OCI-LY7 (cell line): ENCODE measurements around the gene TCEAL7. TPM values are rescaled to one million over a fixed set of nuclear protein-coding genes. Genes with fewer than 3 reads are reported as not detected.
"Not testable (repeated sequence)": the region's sequence is repeated elsewhere in the genome, so short reads cannot be mapped to it uniquely, and the experiment has no call there.

Experiments
- BruUV-seq: library from RNA; stranded (reverse); fragments of 400-500 nt; replicated peaks from 2 replicates; lab custom pipeline; 2021; lab: Mats Ljungman, UMichigan
- CTCF ChIA-PET: fragments of 300-600 bp; sonication (Branson Sonifier 250); formaldehyde crosslinking; loops from one replicate; lab custom pipeline; 2022; ENCODE audit warnings: antibody characterized with exemption; ENCODE audit not compliant: unreplicated experiment; lab: Charles Lee
- POLR2A ChIA-PET: fragments of 300-600 bp; sonication (Branson Sonifier 250); formaldehyde crosslinking; loops from one replicate; lab custom pipeline; 2022; ENCODE audit warnings: antibody characterized with exemption; lab: Charles Lee
- DNase-seq: peaks from one replicate; pipeline ENCODE4 v3.0.0-alpha.2; 2015; ENCODE audit warnings: low spot score
- H2AFZ ChIP-seq: fragments of 200-600 bp; sonication (generic), shearing (Covaris generic); 2 replicates; pipeline ENCODE4 v1.6.1; 2014; ENCODE audit warnings: mild to moderate bottlenecking, antibody characterized with exemption, low read length, moderate library complexity
- H3K27ac ChIP-seq: fragments of 200-600 bp; sonication (generic); 2 replicates; pipeline ENCODE4 v1.5.1; 2014; ENCODE audit warnings: mixed run types, low read depth, mild to moderate bottlenecking, moderate library complexity, low read length, inconsistent platforms; ENCODE audit not compliant: poor library complexity, severe bottlenecking
- H3K36me3 ChIP-seq: fragments of 200-600 bp; sonication (generic); 2 replicates; pipeline ENCODE4 v1.6.1; 2014; ENCODE audit warnings: mild to moderate bottlenecking, antibody characterized with exemption, low read length, moderate library complexity, mixed read lengths; ENCODE audit not compliant: insufficient read depth
- H3K4me1 ChIP-seq: fragments of 200-600 bp; sonication (generic); 2 replicates; pipeline ENCODE4 v1.5.1; 2014; ENCODE audit warnings: mild to moderate bottlenecking, low read length; ENCODE audit not compliant: insufficient read depth, poor library complexity, severe bottlenecking
- H3K4me2 ChIP-seq: fragments of 200-600 bp; sonication (generic); 2 replicates; pipeline ENCODE4 v1.6.1; 2014; ENCODE audit warnings: mild to moderate bottlenecking, low read length
- H3K4me3 ChIP-seq: fragments of 200-600 bp; sonication (generic); 2 replicates; pipeline ENCODE4 v1.5.1; 2014; ENCODE audit warnings: mild to moderate bottlenecking, low read depth, low read length; ENCODE audit not compliant: poor library complexity, severe bottlenecking
- H3K79me2 ChIP-seq: fragments of 200-600 bp; sonication (generic); 2 replicates; pipeline ENCODE4 v1.6.1; 2016; ENCODE audit warnings: low read depth, mild to moderate bottlenecking, low read length, moderate library complexity, mixed read lengths; ENCODE audit not compliant: insufficient read depth
- H3K9me2 ChIP-seq: fragments of 200-600 bp; sonication (generic); 2 replicates; pipeline ENCODE4 v1.6.1; 2016; ENCODE audit warnings: mild to moderate bottlenecking, low read length, mixed read lengths; ENCODE audit not compliant: insufficient read depth
- H3K9me3 ChIP-seq: fragments of 200-600 bp; sonication (generic); 2 replicates; pipeline ENCODE4 v1.6.1; 2014; ENCODE audit warnings: mild to moderate bottlenecking, mixed run types, low read length, mixed read lengths
- H4K20me1 ChIP-seq: fragments of 200-600 bp; sonication (generic); 2 replicates; pipeline ENCODE4 v1.6.1; 2014; ENCODE audit warnings: mild to moderate bottlenecking, antibody characterized with exemption, low read length, moderate library complexity, mixed read lengths; ENCODE audit not compliant: insufficient read depth
- EZH2phosphoT487 ChIP-seq: fragments of 200-600 bp; sonication (generic); IDR thresholded peaks from 2 replicates; pipeline ENCODE4 v1.6.1; 2018; ENCODE audit warnings: low read depth, borderline replicate concordance, mild to moderate bottlenecking, mixed run types, antibody characterized with exemption, low read length, moderate library complexity, mixed read lengths
- intact Hi-C: fragments of 100-400 bp; cut with micrococcal nuclease; formaldehyde crosslinking; loops from one replicate; pipeline ENCODE4 v1.10.0; 2022; ENCODE audit not compliant: unreplicated experiment
- total RNA-seq, 2 experiments: library from RNA; depleted of rRNA in 1 of 2; stranded (reverse); fragments of >200 nt in 1 of 2; shearing (Covaris generic) in 1 of 2; gene quantifications; 2 replicates each; pipeline ENCODE4 v1.2.3, GENCODE V29; 2014 to 2022
- TF ChIP-seq, protein P1 (sequence below): fragments of 200-600 bp; sonication (generic); conservative IDR thresholded peaks from 2 replicates; pipeline ENCODE4 v1.5.1; 2014; ENCODE audit warnings: mild to moderate bottlenecking, antibody characterized with exemption, low read length, moderate library complexity, mixed read lengths

Gene TCEAL7
- total RNA-seq, 2 experiments from 2014 or later = not detected

DNA sequence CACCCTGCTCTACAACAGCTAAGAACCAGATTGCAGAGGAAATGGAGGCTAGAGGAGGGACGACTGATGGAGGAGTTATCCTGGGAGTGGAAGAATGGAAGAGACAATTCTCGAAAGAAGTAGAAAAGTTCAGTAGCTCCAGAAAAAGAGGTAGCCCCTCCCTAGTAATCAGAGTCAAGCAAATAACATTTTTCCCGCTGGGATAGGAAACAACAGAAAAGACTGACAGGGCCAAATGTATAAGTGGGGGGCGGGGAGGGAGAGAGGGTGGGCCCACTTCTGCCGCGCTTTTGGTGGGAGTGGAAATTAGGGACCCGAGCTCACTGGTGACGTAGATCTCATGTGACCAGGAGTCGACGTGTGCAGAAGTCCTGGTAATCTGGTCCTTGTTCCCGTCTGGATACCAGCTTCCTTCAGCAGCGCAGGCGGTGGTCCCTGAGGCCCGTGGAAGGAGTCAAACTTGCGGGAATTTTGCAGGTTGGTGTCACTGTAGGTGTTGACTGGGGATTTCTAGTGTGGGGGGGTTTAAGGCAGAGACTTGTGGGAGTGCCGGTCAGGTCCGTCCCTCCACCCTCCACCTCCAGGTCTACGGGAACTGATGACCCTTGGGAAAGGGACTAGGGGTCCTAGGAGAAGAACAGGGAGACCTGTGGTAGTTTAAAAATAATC lies 26.2 kb downstream of the TCEAL7 start, which contains the start of gene TCEAL9:
TCEAL9 (plus strand) TSS at position 377 of the 669 bp plus-strand sequence. CDS start 1,179 bp downstream, outside the sequence.
- peak within 1 kb of the TSS; percentile 76 for H2AFZ ChIP-seq
- CTCF ChIA-PET = no interaction called here
- intact Hi-C loops = no loop called here
- DNase-seq = peak; percentile 5
- H3K4me3 ChIP-seq = peak within 1 kb of the TSS; percentile 67
- H3K9me2 ChIP-seq = no peaks in the 10 kb centered on the region
- POLR2A ChIA-PET = interaction anchor here (0.5 kb wide), 1 partner anchor 133 kb away, joined by 3 read pairs; no protein-coding TSS in a partner anchor
- no peaks in the 10 kb centered on the region for H3K79me2 ChIP-seq
- BruUV-seq = no TSS peak
- H3K4me2 ChIP-seq = peak within 1 kb of the TSS; percentile 54
- no peaks in the 10 kb centered on the region for H4K20me1 ChIP-seq
- no peaks in the 10 kb centered on the region for H3K4me1 ChIP-seq
- H3K27ac ChIP-seq = no peak within 1 kb of the TSS
- H3K36me3 ChIP-seq = no peaks in the 10 kb centered on the region
- no peak for TF ChIP-seq EZH2phosphoT487
- TF ChIP-seq, protein P1, sequence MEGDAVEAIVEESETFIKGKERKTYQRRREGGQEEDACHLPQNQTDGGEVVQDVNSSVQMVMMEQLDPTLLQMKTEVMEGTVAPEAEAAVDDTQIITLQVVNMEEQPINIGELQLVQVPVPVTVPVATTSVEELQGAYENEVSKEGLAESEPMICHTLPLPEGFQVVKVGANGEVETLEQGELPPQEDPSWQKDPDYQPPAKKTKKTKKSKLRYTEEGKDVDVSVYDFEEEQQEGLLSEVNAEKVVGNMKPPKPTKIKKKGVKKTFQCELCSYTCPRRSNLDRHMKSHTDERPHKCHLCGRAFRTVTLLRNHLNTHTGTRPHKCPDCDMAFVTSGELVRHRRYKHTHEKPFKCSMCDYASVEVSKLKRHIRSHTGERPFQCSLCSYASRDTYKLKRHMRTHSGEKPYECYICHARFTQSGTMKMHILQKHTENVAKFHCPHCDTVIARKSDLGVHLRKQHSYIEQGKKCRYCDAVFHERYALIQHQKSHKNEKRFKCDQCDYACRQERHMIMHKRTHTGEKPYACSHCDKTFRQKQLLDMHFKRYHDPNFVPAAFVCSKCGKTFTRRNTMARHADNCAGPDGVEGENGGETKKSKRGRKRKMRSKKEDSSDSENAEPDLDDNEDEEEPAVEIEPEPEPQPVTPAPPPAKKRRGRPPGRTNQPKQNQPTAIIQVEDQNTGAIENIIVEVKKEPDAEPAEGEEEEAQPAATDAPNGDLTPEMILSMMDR = no peak
- H3K9me3 ChIP-seq = no peaks in the 10 kb centered on the region

DNA sequence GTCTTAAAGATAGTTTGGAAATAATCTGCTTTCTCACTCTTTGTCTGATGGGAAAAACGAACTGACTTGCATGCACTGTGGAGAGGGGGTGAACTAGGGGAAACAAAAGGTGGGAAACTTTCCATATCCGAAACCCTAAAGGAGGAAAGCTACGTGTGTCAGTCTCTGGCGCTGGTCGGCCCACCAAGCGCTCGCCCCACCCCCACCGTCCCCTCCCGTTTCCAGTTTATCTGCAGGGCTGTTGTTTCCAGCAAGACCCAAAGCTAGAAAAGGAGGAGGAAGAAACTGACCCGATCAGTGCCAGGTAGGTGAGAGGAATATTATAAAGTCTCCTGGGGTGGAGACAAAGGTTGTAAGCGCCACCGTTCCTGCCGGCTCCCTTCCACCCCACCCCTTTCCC lies 26.8 kb downstream of the TCEAL7 start:
- H4K20me1 ChIP-seq = no peaks in the 10 kb centered on the region
- intact Hi-C loops = no loop called here
- no TSS peak for BruUV-seq
- no peaks in the 10 kb centered on the region for H3K9me3 ChIP-seq
- ChIA-PET POLR2A (no interaction called here), CTCF (no interaction called here)
- H3K4me3 ChIP-seq = peak overlapping the region; percentile 67
- no peak overlapping the region for H3K27ac ChIP-seq
- H3K4me2 ChIP-seq = peak overlapping the region; percentile 54
- H2AFZ ChIP-seq = peak overlapping the region; percentile 76
- no peak for TF ChIP-seq EZH2phosphoT487
- TF ChIP-seq, protein P1 = no peak
- no peak for DNase-seq
- no peaks in the 10 kb centered on the region for H3K4me1 ChIP-seq
- H3K36me3 ChIP-seq = no peaks in the 10 kb centered on the region
- H3K9me2 ChIP-seq = no peaks in the 10 kb centered on the region
- H3K79me2 ChIP-seq = no peaks in the 10 kb centered on the region

DNA sequence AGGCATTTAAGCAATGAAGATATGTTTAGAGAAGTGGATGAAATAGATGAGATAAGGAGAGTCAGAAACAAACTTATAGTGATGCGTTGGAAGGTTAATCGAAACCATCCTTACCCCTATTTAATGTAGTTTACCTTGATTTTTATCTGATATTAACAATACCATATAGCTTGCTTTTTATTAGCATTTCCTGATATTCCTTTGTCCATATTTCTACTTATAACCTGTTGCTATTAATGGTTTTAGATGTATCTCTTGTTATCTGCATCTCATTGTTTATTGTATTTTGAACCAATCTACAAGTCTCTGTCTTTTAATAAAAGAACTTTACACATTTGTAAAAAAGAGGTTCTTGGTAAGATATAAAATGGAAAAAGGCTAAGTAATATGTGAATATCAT lies 27.8 kb downstream of the TCEAL7 start:
- H3K9me2 ChIP-seq = no peaks in the 10 kb centered on the region
- no peak for DNase-seq
- no peak overlapping the region for H3K4me2 ChIP-seq
- H3K4me3 ChIP-seq = no peak overlapping the region
- H2AFZ ChIP-seq = no peak overlapping the region
- CTCF ChIA-PET = no interaction called here
- intact Hi-C loops = no loop called here
- no peaks in the 10 kb centered on the region for H3K9me3 ChIP-seq
- H3K36me3 ChIP-seq = no peaks in the 10 kb centered on the region
- no peak overlapping the region for H3K27ac ChIP-seq
- no TSS peak for BruUV-seq
- H3K79me2 ChIP-seq = no peaks in the 10 kb centered on the region
- no peak for TF ChIP-seq EZH2phosphoT487
- TF ChIP-seq, protein P1 = no peak
- H4K20me1 ChIP-seq = no peaks in the 10 kb centered on the region
- no peaks in the 10 kb centered on the region for H3K4me1 ChIP-seq
- POLR2A ChIA-PET = interaction anchor here (0.7 kb wide), 1 partner anchor 48 kb away, joined by 4 read pairs; no protein-coding TSS in a partner anchor

DNA sequence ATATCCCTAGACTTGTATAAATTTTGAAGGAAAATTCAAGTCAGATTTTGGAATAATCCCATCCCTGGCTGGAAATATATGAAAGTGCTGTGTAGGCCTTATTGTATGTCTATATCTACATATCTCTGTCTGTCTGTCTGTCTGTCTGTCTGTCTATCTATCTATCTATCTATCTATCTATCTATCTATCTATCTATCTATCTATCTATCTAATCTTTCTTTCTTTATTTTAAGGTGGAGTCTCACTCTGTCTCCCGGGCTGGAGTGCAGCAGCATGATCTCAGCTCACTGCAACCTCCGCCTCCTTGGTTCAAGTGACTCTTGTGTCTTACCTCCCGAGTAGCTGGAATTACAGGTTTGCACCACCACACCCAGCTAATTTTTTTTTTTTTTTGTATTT lies 29.6 kb downstream of the TCEAL7 start:
- POLR2A ChIA-PET = interaction anchor here (0.6 kb wide), 1 partner anchor 12 kb away, joined by 3 read pairs; no protein-coding TSS in a partner anchor
- H4K20me1 ChIP-seq, H2AFZ ChIP-seq, H3K4me2 ChIP-seq, H3K79me2 ChIP-seq, H3K9me2 ChIP-seq, H3K36me3 ChIP-seq, H3K4me3 ChIP-seq, H3K4me1 ChIP-seq, intact Hi-C loops, DNase-seq, CTCF ChIA-PET, H3K27ac ChIP-seq, BruUV-seq, H3K9me3 ChIP-seq: not testable (repeated sequence)
